DLD1 (cell line): ENCODE measurements around the gene ANK3.

Experiments used
- in situ Hi-C: cut with HindIII; loops from 2 replicates; pipeline ENCODE4 v1.10.0; 2017; ENCODE audit warnings: low sequenced_read_pairs

ANK3 gene

DNA sequence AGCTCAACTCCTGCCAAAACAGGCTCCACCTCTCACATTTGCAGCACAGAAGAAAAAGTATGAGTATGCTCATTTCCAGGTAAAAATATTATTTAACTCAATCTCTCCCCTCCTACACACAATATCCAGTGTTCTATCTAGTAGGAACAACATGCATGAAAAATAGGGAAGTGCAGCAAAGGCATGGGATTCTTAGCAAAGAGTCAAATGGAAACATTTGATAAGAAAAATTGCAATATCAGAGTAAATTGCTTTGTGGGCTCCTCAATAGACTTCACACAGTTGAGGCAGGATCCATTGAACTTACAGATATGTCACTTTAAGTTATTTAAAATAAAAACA, 150.9 kb downstream of the ANK3 start:
- in situ Hi-C loops = no loop called here

DNA sequence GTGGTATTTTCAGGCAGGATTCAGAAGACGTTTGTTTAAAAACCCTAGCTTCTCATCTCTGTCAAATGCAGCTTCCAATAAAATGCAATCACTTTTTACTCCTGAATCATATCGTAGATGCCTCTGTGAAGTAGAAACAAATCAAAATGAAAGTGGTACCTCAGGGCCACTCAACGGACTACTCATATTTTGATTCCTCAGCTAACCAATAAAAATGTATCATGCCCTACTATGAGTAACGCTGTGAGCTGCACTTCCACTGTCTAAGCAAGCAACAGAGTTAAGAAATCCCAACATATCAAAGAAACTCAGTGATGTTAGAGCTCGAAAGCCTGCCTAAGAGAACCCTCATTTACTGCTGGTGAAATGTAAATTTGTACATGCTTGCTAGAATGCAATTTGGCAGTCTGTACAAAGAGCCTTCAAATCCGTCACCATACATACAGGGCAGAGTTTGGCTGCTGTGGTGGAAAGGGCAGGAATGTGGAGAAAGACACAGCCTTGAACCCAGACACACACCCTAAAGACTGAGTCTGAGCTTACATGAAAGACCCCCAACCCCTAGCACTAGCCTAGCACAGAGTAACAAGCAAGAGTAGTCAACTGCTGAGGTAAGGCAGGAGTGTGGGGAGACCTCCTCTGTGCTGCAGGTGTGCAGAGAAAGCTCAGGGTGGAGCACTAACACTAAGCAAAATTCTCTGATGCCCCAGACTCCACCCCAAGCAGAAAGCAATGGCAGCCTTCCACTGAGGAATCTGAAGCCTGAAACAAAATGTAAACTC, 151.5 kb downstream of the ANK3 start:
- in situ Hi-C loops = no loop called here

DNA sequence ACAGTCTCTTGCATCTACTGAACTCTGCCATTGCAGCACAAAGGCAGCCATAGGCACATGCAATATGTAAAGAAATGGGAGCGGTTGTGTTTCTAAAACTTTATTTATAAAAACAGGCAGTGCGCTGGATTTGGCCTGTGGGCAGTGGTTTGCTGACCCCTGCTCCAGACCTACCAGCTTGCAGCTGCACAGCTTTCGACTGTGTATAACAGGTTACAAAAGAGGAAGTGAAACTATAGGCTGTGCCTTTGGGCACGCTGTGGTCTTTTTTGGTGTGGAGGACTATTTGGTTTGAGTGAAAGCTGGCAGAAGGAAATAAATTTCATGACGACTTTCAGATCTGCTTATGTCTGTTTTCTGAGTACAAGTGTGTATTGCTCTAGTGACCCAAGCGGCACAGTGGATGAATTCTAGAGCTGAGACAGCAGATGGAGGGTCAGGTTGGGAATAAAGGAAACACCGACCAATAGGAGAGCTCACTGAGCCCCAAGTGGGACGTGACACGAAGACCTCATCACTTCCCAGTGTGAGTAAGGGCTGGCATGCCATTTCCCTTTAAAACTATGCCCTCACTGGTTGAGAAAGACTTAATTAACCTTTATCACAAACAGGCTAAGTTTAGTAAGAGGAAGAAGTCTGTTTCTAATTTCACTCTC, 152.7 kb downstream of the ANK3 start:
- in situ Hi-C loops = no loop called here

DNA sequence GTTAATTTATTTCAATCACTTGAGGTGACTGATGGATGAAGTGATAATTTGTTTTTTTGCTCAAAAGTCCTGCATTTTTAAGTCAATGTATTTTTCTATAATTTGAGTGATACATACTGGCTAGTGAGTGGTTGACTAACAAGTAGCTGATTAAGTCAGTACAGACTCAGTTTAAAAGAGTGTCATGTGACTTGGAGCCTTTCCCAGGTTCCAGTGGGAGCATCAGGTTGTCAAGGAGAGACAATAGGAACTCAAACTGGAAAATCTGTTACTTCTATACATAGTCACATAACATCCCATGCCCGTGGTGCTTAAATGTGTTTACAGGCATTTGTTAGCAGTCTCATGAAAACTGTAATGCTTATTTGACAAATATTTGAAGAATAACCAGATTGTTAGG, 154.7 kb downstream of the ANK3 start:
- in situ Hi-C loops = no loop called here

DNA sequence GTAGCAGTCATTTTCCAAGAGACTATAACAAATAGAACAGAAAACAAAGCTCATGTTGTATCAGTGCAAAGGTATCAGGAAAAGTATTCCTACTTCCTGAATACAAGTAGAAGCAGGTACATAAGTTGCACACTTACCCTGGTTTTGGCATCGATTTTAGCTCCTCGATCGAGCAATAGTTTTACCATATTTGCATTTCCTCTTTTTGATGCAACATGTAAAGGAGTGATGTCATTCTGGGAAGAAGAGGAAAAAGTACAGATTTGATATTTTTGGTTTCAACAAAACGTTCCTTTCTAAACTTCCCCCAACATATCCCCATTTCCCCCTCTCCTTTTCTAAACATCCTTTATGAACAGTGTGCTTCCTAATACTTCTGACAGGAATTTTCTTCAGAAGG, 155.1 kb downstream of the ANK3 start:
- in situ Hi-C loops = no loop called here

DNA sequence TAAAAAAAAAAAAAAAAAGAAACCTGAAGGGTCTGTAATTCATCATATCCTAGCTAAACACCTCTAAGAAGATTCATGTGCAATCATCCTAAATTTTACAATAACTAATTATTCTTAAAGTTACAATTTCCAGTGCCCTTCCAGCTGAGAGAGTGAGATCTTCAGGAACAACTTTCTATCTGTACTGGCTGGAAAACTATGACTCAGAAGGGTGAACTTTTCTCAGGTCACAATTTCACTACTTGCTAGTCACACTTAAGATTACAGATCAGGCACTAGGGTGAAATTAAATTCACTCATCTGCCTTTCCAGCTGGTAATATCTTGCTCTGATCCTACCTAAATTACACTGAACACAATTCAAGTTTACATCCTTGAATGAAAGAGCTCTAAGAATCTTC, 158.8 kb downstream of the ANK3 start:
- in situ Hi-C loops = no loop called here

DNA sequence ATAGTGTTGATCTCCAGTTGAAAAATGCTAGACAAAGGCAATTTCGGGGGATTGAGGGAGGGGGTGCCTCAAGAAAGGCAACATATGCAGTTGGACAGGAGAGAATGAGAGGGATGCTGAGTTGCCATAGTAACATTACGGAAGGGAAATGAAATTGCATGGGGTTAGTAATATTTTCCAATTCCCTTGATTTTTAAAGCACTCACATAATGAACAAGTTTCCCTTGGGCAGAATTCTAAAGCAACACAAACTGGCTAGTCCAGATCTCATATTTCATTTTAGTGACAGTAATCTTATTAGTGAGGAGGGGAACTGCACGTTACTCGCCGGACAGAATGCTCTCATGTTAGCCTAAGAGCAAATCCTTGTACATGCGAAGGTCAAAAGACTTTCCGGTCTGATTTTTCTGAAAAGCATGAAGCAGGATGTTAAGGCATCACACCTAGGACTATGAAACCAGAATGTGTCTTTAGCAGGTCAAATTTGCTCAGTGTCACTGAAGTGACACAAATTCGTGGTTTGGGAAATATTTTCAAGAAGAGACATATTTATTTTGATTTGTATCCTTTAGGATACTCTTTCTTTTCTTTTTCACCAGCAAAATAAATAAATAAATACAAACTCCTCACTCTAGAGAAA, 165.5 kb downstream of the ANK3 start:
- in situ Hi-C loops = no loop called here

DNA sequence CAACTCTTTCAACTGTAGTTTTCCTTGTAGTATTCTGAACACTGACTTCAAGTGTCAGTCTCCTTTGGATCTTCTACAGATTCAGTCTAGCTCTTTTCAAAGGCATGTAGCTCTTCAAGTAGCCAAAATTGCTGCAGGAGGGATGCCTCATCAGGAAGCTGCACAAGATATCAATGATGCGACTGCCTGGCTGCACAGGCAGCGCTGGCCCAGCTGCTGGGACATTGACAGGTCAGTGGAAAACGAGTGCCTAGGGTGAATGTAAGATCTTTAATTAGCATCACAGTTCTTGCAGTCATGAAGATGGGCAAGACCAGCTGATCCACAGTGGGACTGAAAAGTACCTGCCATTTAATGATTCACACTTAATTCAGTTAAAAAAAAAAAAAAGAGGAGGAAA, 167.6 kb downstream of the ANK3 start:
- in situ Hi-C loops = no loop called here

DNA sequence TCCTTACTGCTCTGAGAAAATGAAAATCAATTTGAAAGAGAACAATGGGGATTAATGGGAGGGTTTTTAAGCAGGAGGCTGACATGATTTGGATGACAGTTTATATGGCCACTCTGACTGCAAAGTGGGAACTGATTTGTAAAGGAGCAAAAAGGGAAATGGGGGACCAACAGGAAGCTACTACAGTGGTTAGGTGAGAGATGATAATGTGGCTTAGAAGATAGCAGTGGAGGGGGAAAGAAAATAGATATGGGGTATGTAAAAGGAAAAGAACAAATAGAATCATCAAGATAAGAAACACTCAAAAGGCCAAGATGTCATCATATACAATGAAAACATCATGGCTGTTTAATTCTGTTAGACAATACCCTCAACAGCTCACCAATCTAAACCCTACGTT, 177.5 kb downstream of the ANK3 start:
- in situ Hi-C loops = no loop called here

DNA sequence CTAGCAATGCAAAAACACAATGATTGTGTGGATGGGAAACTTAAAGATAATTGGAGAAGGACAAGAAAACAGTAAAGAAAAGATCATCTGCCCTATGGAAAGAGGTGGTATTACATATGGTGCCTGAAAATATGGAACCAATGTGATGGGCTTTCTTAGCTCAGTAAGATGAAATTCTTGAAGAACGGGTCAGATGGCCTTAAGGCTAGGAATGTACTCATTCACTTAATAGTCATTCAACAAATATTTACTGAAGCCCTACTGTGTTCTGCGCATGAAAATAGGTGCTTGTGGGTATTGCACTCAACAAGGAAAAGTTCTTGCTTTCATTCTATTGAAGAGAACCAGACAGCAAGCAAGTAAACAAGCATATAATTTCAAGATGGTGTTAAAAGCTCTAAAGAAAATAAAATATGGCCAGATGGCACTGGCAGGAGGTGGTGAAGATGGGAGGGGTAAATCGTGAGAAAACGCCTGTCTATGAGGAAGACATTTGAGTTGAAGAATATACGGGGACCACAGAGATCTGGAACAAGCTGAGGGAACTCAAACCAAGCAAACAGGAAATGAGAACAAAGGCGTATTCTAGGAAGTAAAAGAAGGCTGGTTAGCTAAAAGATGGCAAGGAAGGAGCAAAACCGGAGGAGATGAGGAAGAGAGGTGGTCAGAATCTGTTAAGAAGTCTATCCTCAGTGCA, 179.7 kb downstream of the ANK3 start:
- in situ Hi-C loops = no loop called here

DNA sequence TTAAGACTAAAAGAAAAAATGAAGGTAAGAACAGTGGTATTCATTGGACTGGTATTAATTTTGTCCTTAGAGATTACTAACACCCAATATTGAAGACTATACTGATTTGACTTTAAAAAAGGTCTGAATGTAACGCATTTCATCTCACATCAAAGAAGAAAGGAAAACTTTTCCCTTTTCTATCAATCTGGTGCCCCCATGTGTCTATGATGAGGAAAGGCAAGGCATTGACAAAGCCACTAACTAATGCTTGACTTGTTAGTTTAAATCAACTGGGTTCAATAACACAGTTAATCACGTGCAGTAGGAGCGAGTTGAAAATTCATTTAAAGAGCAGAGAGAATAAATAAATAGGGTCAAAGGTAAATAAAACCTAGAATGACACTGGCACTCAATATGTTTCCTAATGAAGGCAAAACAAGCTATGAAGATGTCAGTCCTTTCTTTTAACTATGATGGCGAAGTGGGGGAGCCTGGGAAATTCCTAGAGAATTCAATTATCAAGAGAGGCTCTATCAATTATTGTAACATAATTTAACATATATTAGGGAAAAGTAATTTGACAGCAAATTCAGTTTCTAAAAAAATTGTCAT, 180.9 kb downstream of the ANK3 start:
- in situ Hi-C loops = no loop called here

DNA sequence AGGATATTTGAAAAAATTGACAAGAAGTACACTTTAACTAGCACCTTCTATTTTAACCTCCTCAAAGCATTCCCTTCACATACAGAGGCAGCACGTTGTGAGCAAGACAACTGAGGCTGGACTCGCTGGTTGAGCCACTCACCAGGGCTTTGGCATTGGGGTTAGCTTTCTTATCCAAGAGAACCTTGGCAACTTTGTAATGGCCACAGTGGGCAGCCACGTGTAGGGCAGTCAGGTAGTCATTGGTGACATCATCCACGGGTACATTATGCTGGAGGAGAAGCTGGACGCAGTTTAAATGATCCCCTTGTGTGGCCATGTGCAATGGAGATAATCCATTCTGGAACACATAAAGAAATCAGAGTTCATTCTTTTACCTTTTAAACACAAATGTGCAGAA, 181.8 kb downstream of the ANK3 start:
- in situ Hi-C loops = no loop called here

DNA sequence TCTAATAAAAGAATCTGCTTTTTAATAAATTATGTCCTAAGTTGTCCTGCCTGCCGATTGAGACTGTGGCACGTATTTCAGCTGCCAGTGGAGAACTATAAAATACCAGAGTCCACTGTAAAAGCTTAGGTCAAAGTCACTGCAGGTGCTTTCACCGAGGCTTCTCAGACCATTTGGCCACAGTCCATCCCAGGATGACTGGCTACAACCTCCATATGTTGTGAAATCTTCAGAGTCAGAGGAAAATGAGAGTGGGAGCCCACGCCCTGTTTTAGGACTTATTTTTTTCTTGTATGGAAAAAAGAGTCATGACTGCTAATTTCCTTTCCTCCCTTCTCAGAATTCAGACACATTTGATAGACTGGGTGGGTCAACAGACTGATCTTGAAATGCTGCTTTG, 182.9 kb downstream of the ANK3 start:
- in situ Hi-C loops = no loop called here

DNA sequence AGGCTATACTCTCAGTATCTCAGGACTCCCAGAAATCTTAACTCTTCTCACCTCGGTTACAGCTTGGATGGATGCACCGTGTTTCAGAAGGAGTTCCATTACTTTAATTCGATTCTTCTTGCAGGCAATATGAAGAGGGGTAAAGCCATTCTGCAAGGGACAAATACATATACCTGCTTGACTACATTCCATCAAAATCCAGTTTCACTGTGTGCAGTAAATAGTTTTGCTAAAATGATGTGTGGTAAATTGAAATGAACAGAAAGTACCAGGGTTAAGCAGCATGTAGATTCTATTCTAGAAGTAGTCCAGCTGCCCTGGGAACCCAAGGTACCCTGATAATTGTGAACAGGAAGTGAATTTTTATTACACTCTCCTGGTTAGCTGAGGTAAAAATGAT, 183.9 kb downstream of the ANK3 start:
- in situ Hi-C loops = no loop called here

DNA sequence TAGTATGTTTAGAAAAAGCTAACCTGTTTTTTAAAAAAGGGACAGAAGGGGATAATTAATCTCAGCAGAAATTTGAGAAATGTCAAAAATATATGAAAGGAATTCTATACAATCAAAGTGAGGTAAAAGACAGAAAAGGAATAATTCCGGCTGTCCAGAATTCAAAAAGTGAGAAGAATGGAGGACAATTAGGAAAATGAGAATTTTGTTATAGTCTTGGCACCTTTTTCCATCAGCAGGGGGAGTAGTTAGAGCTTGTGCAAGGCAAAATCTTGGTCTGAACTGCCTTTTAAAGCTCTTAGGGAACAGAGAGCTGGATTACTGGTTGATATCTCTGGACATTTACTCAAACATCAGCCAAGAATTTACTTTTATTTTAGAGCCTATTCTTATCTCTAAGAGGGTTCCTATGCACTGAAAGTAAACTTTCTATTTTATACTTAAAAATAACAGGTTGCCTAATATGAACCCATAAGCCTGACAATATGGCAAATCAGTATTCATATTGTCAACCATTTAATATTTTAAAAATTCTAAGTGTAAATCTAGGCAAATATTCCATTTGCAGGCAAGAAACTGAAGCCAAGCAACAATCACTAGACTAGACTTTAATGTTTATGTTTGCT, 185.6 kb downstream of the ANK3 start:
- in situ Hi-C loops = no loop called here

DNA sequence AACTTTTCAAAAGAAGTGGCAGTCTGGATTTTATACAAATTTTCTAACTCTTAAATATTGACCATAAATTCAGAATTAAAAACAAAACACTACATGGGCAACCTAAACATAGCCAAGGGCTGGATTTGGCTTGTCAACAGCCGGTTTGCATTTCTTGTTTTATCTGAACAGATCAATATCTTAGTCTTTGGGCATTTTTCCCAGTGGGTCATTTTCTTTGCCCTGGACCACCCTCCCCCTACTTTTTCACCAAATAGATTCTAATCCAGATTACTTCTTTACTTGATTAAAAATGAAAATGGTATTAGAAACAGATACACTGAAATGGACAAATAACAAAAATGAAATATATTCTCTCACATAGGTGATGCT, 189.0 kb downstream of the ANK3 start:
- in situ Hi-C loops = no loop called here

DNA sequence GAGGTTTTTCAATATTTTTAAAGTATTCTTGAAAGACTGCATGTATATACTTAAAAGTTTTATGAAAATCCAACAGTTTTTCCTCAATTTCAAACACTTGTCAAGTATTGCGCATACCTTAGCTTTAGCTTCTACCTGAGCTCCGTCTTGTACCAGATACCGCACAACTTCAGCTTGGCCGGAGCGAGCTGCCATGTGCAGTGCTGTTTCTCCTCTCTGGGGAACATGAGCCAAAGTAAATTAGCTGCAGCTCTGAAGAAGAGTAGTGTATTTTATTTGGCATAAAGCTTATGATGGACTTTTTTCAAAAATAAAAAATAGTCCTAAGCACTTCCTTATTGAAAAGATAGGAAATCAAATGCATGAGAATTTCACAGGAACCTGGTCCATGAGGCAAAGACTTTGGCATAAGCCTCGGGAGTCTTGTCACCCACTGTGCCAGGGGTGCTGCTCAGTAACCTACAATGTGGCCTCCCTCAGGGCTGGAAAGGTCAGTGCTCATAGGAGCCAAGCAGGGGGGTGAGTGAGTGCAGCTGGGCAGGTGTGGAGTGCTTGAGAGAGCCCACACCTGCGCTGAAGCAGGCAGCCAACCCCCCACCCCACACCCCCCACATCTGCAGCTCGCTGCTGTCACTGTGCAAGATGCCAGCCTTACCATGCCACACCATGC, 189.5 kb downstream of the ANK3 start:
- in situ Hi-C loops = no loop called here

DNA sequence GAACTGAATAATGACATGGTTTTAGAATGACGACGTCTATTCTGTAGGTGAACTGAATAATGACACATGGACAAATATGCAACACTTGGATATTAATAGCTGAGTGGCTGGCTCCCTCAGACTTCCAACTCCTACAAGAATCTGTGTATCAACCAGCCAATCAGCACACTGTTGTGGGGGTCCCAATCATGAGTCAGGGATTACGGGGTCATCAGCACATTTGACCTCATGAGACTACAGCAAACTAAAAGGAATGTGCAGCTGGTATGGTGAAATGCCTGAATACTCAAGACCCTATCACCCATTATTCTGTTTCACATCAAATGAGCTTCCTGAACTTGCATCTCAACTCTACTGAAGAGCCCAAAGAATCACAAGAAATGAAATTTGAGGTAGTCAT, 192.5 kb downstream of the ANK3 start:
- in situ Hi-C loops = no loop called here

DNA sequence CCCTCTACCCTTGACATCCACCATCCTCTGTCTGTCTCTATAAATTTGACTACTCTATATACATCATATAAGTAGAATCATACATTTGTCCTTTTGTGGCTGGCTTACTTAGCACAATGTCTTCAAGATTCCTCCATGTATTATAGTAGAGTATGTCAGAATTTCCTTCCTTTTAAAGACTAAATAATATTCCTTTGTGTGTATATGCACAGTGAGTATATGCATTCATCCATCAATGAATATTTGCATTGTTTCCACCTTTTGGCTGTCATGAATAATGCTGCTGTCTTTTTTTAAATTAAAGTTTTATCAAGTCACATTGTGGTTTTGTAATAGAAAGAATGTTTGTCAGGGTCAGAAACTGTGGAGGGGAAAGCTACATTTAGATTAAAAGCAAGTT, 195.3 kb downstream of the ANK3 start:
- in situ Hi-C loops = no loop called here

DNA sequence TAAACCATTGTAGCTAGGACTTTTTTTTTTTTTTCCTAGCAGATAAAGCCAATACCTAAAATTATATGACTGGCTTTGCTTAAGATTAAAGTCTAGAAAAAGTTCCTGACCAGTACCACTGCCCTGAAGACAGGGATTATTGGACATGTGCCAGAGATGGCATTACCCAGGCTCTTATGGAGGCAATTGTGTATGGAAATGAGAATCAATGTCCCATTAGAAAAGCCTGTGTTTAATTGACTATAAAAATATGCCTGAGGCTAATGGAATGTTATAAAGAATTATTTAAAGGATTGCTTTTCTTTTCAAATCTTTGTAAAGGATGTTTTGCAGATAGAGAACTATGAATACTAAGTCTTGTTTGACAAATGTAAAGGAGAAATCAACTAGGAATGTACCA, 196.7 kb downstream of the ANK3 start:
- in situ Hi-C loops = no loop called here
